CD14-positive monocyte (primary cell): Measurements from ENCODE around the gene TRIM27. TPM values are rescaled to one million over a fixed set of nuclear protein-coding genes. Genes with fewer than 3 reads are reported as not detected.
"Not testable (repeated sequence)": the region's sequence is repeated elsewhere in the genome, so short reads cannot be mapped to it uniquely, and the experiment has no call there.

Source experiments
- DNase-seq, 3 donors: peaks; one replicate each; pipeline ENCODE4 v3.0.0-alpha.2; 2011 to 2022
- H2AFZ ChIP-seq: 2 replicates; pipeline ENCODE4 v1.6.0; 2012; ENCODE audit warnings: mild to moderate bottlenecking, low read depth, low read length, inconsistent platforms; ENCODE audit not compliant: insufficient read depth, poor library complexity, severe bottlenecking
- H3K27ac ChIP-seq, 2 donors: 1 replicate in 1 of 2; 2 replicates in 1 of 2; pipeline ENCODE4 v1.5.1; 2012 to 2013; ENCODE audit warnings: low read length in 2 of 2, control low read depth in 1 of 2, inconsistent platforms in 1 of 2, low read depth in 1 of 2, mild to moderate bottlenecking in 1 of 2
- H3K27me3 ChIP-seq, 2 donors: one replicate each; pipeline versions ENCODE4 v1.6.0 to v1.6.1; 2011 to 2013; ENCODE audit warnings: low read length in 2 of 2; ENCODE audit not compliant: control insufficient read depth in 2 of 2, insufficient read depth in 2 of 2
- H3K36me3 ChIP-seq, 2 donors: replicated peaks in 1 of 2; 1 replicate in 1 of 2; 2 replicates in 1 of 2; pipeline versions ENCODE4 v1.5.1 to v1.6.1; 2012 to 2013; ENCODE audit warnings: low read length in 2 of 2, control low read depth in 1 of 2, inconsistent platforms in 1 of 2, mild to moderate bottlenecking in 1 of 2; ENCODE audit not compliant: insufficient read depth in 2 of 2, control insufficient read depth in 1 of 2
- H3K4me1 ChIP-seq, 2 donors: 1 replicate in 1 of 2; 2 replicates in 1 of 2; pipeline versions ENCODE4 v1.5.1 to v1.6.1; 2012 to 2013; ENCODE audit warnings: low read length in 2 of 2, control low read depth in 1 of 2, inconsistent platforms in 1 of 2, mild to moderate bottlenecking in 1 of 2, moderate library complexity in 1 of 2; ENCODE audit not compliant: insufficient read depth in 2 of 2, control insufficient read depth in 1 of 2
- H3K4me2 ChIP-seq: replicated peaks from 2 replicates; pipeline ENCODE3; 2012; ENCODE audit warnings: low read length, moderate library complexity, mild to moderate bottlenecking; ENCODE audit not compliant: poor library complexity, severe bottlenecking; ENCODE audit errors: extremely low read depth
- H3K4me3 ChIP-seq, 3 experiments: fragments of 200-600 bp in 1 of 3; sonication (generic) in 1 of 3; replicated peaks in 1 of 3; 1 replicate in 2 of 3; 2 replicates in 1 of 3; pipeline ENCODE4 v1.5.1; 2011 to 2013; ENCODE audit warnings: low read length in 3 of 3, mild to moderate bottlenecking in 3 of 3, control low read depth in 2 of 3, low read depth in 2 of 3, inconsistent platforms in 1 of 3, moderate library complexity in 1 of 3
- H3K79me2 ChIP-seq: 2 replicates; pipeline ENCODE4 v1.6.0; 2012; ENCODE audit warnings: mild to moderate bottlenecking, control low read depth, inconsistent platforms, low read length, moderate library complexity; ENCODE audit not compliant: insufficient read depth
- H3K9ac ChIP-seq: 2 replicates; pipeline ENCODE4 v1.6.0; 2017; ENCODE audit warnings: low read length, mild to moderate bottlenecking; ENCODE audit not compliant: insufficient read depth, poor library complexity, severe bottlenecking
- H3K9me3 ChIP-seq, 2 donors: replicated peaks in 1 of 2; 1 replicate in 1 of 2; 2 replicates in 1 of 2; pipeline versions ENCODE4 v1.5.1 to v1.6.1; 2012 to 2013; ENCODE audit warnings: low read length in 2 of 2, control low read depth in 1 of 2; ENCODE audit not compliant: control insufficient read depth in 1 of 2, insufficient read depth in 1 of 2
- H4K20me1 ChIP-seq: 2 replicates; pipeline ENCODE4 v1.6.0; 2012; ENCODE audit warnings: mild to moderate bottlenecking, low read length, control low read depth, moderate library complexity; ENCODE audit not compliant: insufficient read depth
- H3K27ac Mint-ChIP-seq, 7 donors: one replicate each; pipeline ENCODE4 v1.8.0; 2020; ENCODE audit warnings: mild to moderate bottlenecking in 7 of 7, mixed read lengths in 7 of 7, moderate library complexity in 6 of 7, inconsistent platforms in 2 of 7
- H3K27me3 Mint-ChIP-seq, 3 donors: one replicate each; pipeline ENCODE4 v1.8.0; 2021 to 2022; ENCODE audit warnings: low read depth in 3 of 3, mild to moderate bottlenecking in 3 of 3, mixed read lengths in 3 of 3, moderate library complexity in 3 of 3, inconsistent platforms in 1 of 3
- H3K36me3 Mint-ChIP-seq, 2 donors: one replicate each; pipeline ENCODE4 v1.8.0; 2020; ENCODE audit warnings: mixed read lengths in 2 of 2, inconsistent platforms in 1 of 2, mild to moderate bottlenecking in 1 of 2
- H3K4me1 Mint-ChIP-seq: one replicate; pipeline ENCODE4 v1.8.0; 2020; ENCODE audit warnings: mild to moderate bottlenecking, mixed read lengths
- H3K4me3 Mint-ChIP-seq, 2 donors: one replicate each; pipeline ENCODE4 v1.8.0; 2020; ENCODE audit warnings: mild to moderate bottlenecking in 2 of 2, mixed read lengths in 2 of 2, moderate library complexity in 1 of 2
- H3K9me3 Mint-ChIP-seq, 7 donors: one replicate each; pipeline ENCODE4 v1.8.0; 2020 to 2022; ENCODE audit warnings: mixed read lengths in 7 of 7, mild to moderate bottlenecking in 6 of 7, moderate library complexity in 6 of 7, inconsistent platforms in 2 of 7
- WGBS: methylation state at CpG from one replicate; pipeline ENCODE4 v1.1.5; 2013; ENCODE audit warnings: missing lambda C conversion rate; ENCODE audit not compliant: insufficient coverage; 5-methylcytosine and 5-hydroxymethylcytosine counted together
- intact Hi-C, 2 donors: fragments of 100-400 bp; cut with micrococcal nuclease; formaldehyde crosslinking; loops; one replicate each; pipeline versions ENCODE4 v1.15.0 to v1.15.1; 2023
- polyA plus RNA-seq, 3 donors: library from polyadenylated mRNA; depleted of rRNA in 1 of 3; unstranded in 2 of 3; stranded (reverse) in 1 of 3; fragments of 300-500 nt in 2 of 3; fragments of >200 nt in 1 of 3; fragmentation: Illumina TruSeq in 2 of 3; gene quantifications; 1 replicate in 2 of 3; 2 replicates in 1 of 3; pipeline ENCODE4 v1.2.3, GENCODE V29; 2012 to 2021
- TF ChIP-seq, protein P1 (sequence below): fragments of 200-600 bp; IDR thresholded peaks from one replicate; pipeline ENCODE4 v1.8.0; 2022; ENCODE audit warnings: antibody characterized with exemption, mild to moderate bottlenecking

TRIM27 gene
- polyA plus RNA-seq, 3 donors, result 39.2 to 44.0 (median 42.2) TPM

DNA sequence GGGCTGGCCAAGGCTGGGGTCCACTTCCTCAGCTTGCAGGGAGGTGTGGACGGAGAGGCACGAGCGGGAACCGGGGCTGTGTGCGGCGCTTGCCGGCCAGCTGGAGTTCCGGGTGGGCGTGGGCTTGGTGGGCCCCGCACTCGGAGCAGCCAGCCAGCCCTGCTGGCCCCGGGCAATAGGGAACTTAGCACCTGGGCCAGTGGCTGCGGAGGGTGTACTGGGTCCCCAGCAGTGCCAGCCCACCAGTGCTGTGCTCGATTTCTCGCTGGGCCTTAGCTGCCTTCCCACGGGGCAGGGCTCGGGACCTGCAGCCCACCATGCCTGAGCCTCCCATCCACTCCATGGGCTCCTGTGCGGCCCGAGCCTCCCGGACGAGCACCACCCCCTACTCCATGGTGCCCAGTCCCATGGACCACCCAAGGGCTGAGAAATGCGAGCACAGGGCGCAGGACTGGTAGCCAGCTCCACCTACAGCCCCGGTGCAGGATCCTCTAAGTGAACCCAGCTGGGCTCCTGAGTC is 34.1 kb upstream of the TRIM27 start:
- H3K27me3 Mint-ChIP-seq, result peaks cover 31 to 36% (median 35%) of the 10 kb centered on the region in 3 donors
- WGBS, result 98% methylated on average over 18 of the region's 24 CpGs

GRCh38 chr6:28956331-28956730 is 32.5 kb upstream of the TRIM27 start:
- Mint-ChIP-seq H3K36me3 (peaks cover 0 to 6% of the 10 kb centered on the region in 2 donors), H3K27ac (no peak overlapping the region), H3K9me3 (peaks cover 0 to 24% (median 20%) of the 10 kb centered on the region in 7 donors), H3K27me3 (peaks cover 35 to 45% (median 41%) of the 10 kb centered on the region in 3 donors), H3K4me3 (peak overlapping the region in 1 of 2 donors; percentile 46), H3K4me1 (peaks cover 11% of the 10 kb centered on the region)
- H3K4me2 ChIP-seq, result no peak overlapping the region
- no peaks in the 10 kb centered on the region for H4K20me1 ChIP-seq
- H2AFZ ChIP-seq, result no peak overlapping the region
- no peak overlapping the region for H3K9ac ChIP-seq
- 40% methylated on average over 1 of the region's 3 CpGs for WGBS
- H3K9me3 ChIP-seq, result peaks cover 3 to 14% of the 10 kb centered on the region in 2 donors
- intact Hi-C loops, result no loop called here
- H3K36me3 ChIP-seq, result no peaks in the 10 kb centered on the region
- TF ChIP-seq, protein P1, sequence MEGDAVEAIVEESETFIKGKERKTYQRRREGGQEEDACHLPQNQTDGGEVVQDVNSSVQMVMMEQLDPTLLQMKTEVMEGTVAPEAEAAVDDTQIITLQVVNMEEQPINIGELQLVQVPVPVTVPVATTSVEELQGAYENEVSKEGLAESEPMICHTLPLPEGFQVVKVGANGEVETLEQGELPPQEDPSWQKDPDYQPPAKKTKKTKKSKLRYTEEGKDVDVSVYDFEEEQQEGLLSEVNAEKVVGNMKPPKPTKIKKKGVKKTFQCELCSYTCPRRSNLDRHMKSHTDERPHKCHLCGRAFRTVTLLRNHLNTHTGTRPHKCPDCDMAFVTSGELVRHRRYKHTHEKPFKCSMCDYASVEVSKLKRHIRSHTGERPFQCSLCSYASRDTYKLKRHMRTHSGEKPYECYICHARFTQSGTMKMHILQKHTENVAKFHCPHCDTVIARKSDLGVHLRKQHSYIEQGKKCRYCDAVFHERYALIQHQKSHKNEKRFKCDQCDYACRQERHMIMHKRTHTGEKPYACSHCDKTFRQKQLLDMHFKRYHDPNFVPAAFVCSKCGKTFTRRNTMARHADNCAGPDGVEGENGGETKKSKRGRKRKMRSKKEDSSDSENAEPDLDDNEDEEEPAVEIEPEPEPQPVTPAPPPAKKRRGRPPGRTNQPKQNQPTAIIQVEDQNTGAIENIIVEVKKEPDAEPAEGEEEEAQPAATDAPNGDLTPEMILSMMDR, result no peak
- no peak overlapping the region for H3K4me3 ChIP-seq
- H3K79me2 ChIP-seq, result no peaks in the 10 kb centered on the region
- no peak overlapping the region for H3K27ac ChIP-seq
- DNase-seq, result no peak
- H3K4me1 ChIP-seq, result peaks cover 8 to 11% of the 10 kb centered on the region in 2 donors
- H3K27me3 ChIP-seq, result peaks cover 20 to 49% of the 10 kb centered on the region in 2 donors

More for the DNA sequence above, 34.1 kb upstream of the TRIM27 start:
- Histone ChIP-seq H3K9me3 (peaks cover 3 to 14% of the 10 kb centered on the region in 2 donors), H3K27me3 (peaks cover 18 to 38% of the 10 kb centered on the region in 2 donors), H3K4me1 (peaks cover 8 to 11% of the 10 kb centered on the region in 2 donors)
- H2AFZ ChIP-seq, H3K27ac ChIP-seq, H4K20me1 ChIP-seq, DNase-seq, H3K4me3 ChIP-seq, H3K4me3 Mint-ChIP-seq, H3K9ac ChIP-seq, intact Hi-C loops, H3K4me2 ChIP-seq, H3K36me3 Mint-ChIP-seq, H3K36me3 ChIP-seq, H3K79me2 ChIP-seq: not testable (repeated sequence)
- Mint-ChIP-seq H3K27ac (peak overlapping the region in 1 of 7 donors; percentile 66), H3K4me1 (peaks cover 11% of the 10 kb centered on the region), H3K9me3 (peaks cover 0 to 26% (median 18%) of the 10 kb centered on the region in 7 donors)
